HEK293T (cell line): Measurements from ENCODE around the gene ARHGEF10L.

Experiments
- CTBP1 ChIP-seq: fragments of 450-650 bp; IDR thresholded peaks from 2 replicates; pipeline ENCODE4 v1.6.1; 2016; ENCODE audit warnings: borderline replicate concordance
- FOXA1 ChIP-seq: fragments of 450-650 bp; IDR thresholded peaks from 2 replicates; pipeline ENCODE4 v1.6.1; 2016; ENCODE audit warnings: mild to moderate bottlenecking
- FOXK2 ChIP-seq: fragments of 450-650 bp; IDR thresholded peaks from 2 replicates; pipeline ENCODE4 v1.6.1; 2016; ENCODE audit warnings: mild to moderate bottlenecking
- FOXM1 ChIP-seq: fragments of 450-650 bp; IDR thresholded peaks from 2 replicates; pipeline ENCODE4 v1.6.1; 2017; ENCODE audit warnings: mild to moderate bottlenecking, borderline replicate concordance
- L3MBTL2 ChIP-seq: fragments of 450-650 bp; conservative IDR thresholded peaks from 2 replicates; pipeline ENCODE4 v1.6.1; 2016; ENCODE audit warnings: mild to moderate bottlenecking
- LEF1 ChIP-seq: fragments of 450-650 bp; IDR thresholded peaks from 2 replicates; pipeline ENCODE4 v1.6.1; 2017; ENCODE audit warnings: mild to moderate bottlenecking, borderline replicate concordance
- NFRKB ChIP-seq: fragments of 450-650 bp; IDR thresholded peaks from 2 replicates; pipeline ENCODE4 v1.6.1; 2016; ENCODE audit warnings: mild to moderate bottlenecking, moderate library complexity
- PKNOX1 ChIP-seq: fragments of 450-650 bp; IDR thresholded peaks from 2 replicates; pipeline ENCODE4 v1.6.1; 2016
- SP1 ChIP-seq: fragments of 450-650 bp; IDR thresholded peaks from 2 replicates; pipeline ENCODE4 v1.6.1; 2017
- SUZ12 ChIP-seq: fragments of 450-650 bp; IDR thresholded peaks from 2 replicates; pipeline ENCODE4 v1.6.1; 2016; ENCODE audit warnings: mild to moderate bottlenecking

GRCh38 chr1:17671314-17671705, 131.8 kb downstream of the ARHGEF10L start:
- TF ChIP-seq NFRKB (no peak), SUZ12 (no peak), FOXA1 (no peak), CTBP1 (no peak), LEF1 (no peak), PKNOX1 (no peak), L3MBTL2 (no peak), SP1 (no peak), FOXK2 (no peak), FOXM1 (no peak)
